Activated T-cell treated with anti-CD3 and anti-CD28 coated beads, Interleukin-2, amount 50 U/mL, for 4 hours (primary cell): ENCODE results near the gene CLRN1. TPM values are rescaled to one million over a fixed set of nuclear protein-coding genes. Genes with fewer than 3 reads are reported as not detected.
A peak's percentile ranks its signal among the peaks of the same experiment; 100 is the strongest.
"Not testable (repeated sequence)": the region's sequence is repeated elsewhere in the genome, so short reads cannot be mapped to it uniquely, and the experiment has no call there.

ENCODE experiments used
- ATAC-seq, 2 donors: fragments of 200-7000 bp; cut with Tn5 transposase; one replicate each; pipeline ENCODE4 v1.10.0; 2021
- DNase-seq: peaks from one replicate; pipeline ENCODE4 v3.0.0-alpha.2; 2020
- H3K27me3 Mint-ChIP-seq: one replicate; pipeline ENCODE4 v1.8.0; 2021; ENCODE audit warnings: low read depth, mixed read lengths
- H3K36me3 Mint-ChIP-seq: one replicate; pipeline ENCODE4 v1.8.0; 2022; ENCODE audit warnings: mixed read lengths; ENCODE audit not compliant: insufficient read depth
- H3K4me1 Mint-ChIP-seq: one replicate; pipeline ENCODE4 v1.8.0; 2021; ENCODE audit warnings: low read depth, mixed read lengths
- H3K4me3 Mint-ChIP-seq: one replicate; pipeline ENCODE4 v1.8.0; 2021; ENCODE audit warnings: mild to moderate bottlenecking, moderate library complexity, mixed read lengths
- H3K9me3 Mint-ChIP-seq: one replicate; pipeline ENCODE4 v1.8.0; 2021; ENCODE audit warnings: mixed read lengths
- total RNA-seq, 3 donors: library from RNA; stranded (reverse); gene quantifications; one replicate each; pipeline ENCODE4 v1.2.1, GENCODE V29; 2021

The CLRN1 gene
- total RNA-seq, 3 donors from 2014 or later, result not detected

- peaks cover 4% of the 10 kb centered on the region for H3K4me1 Mint-ChIP-seq
Observed at GRCh38 chr3:150996731-150997130, 24.2 kb upstream of the CLRN1 start.

GRCh38 chr3:150995510-150995909 is 23.0 kb upstream of the CLRN1 start:
- Mint-ChIP-seq H3K4me3 (no peak overlapping the region), H3K9me3 (no peaks in the 10 kb centered on the region), H3K27me3 (peaks cover 7% of the 10 kb centered on the region), H3K36me3 (no peaks in the 10 kb centered on the region), H3K4me1 (peaks cover 4% of the 10 kb centered on the region)
- DNase-seq (no peak), ATAC-seq (no peak)

More at GRCh38 chr3:150996731-150997130, 24.2 kb upstream of the CLRN1 start:
- Mint-ChIP-seq H3K9me3 (no peaks in the 10 kb centered on the region), H3K36me3 (no peaks in the 10 kb centered on the region), H3K4me3 (no peak overlapping the region), H3K27me3 (peaks cover 9% of the 10 kb centered on the region)
- DNase-seq (no peak), ATAC-seq (no peak)

- Mint-ChIP-seq H3K4me1 (peaks cover 4% of the 10 kb centered on the region), H3K36me3 (no peaks in the 10 kb centered on the region), H3K27me3 (peaks cover 18% of the 10 kb centered on the region)
Observed at GRCh38 chr3:150989208-150989607, 16.7 kb upstream of the CLRN1 start.

GRCh38 chr3:150988395-150988794 is 15.9 kb upstream of the CLRN1 start:
- peaks cover 18% of the 10 kb centered on the region for H3K27me3 Mint-ChIP-seq
- H3K4me3 Mint-ChIP-seq, DNase-seq, H3K9me3 Mint-ChIP-seq, H3K36me3 Mint-ChIP-seq, ATAC-seq, H3K4me1 Mint-ChIP-seq: not testable (repeated sequence)

More at GRCh38 chr3:150989208-150989607, 16.7 kb upstream of the CLRN1 start:
- no peak for DNase-seq
- H3K4me3 Mint-ChIP-seq, result no peak overlapping the region
- peaks cover 5% of the 10 kb centered on the region for H3K9me3 Mint-ChIP-seq
- ATAC-seq, result no peak

- ATAC-seq (no peak), DNase-seq (no peak)
- H3K36me3 Mint-ChIP-seq, result no peaks in the 10 kb centered on the region
- no peaks in the 10 kb centered on the region for H3K4me1 Mint-ChIP-seq
- H3K9me3 Mint-ChIP-seq, result peaks cover 5% of the 10 kb centered on the region
- H3K27me3 Mint-ChIP-seq, result peaks cover 19% of the 10 kb centered on the region
- H3K4me3 Mint-ChIP-seq, result no peak overlapping the region
Observed at GRCh38 chr3:150985711-150986110, 13.2 kb upstream of the CLRN1 start.

GRCh38 chr3:150984066-150984465 is 11.5 kb upstream of the CLRN1 start:
- Mint-ChIP-seq H3K4me3 (no peak overlapping the region), H3K36me3 (no peaks in the 10 kb centered on the region), H3K4me1 (no peaks in the 10 kb centered on the region), H3K9me3 (peaks cover 5% of the 10 kb centered on the region), H3K27me3 (peaks cover 12% of the 10 kb centered on the region)
- no peak for DNase-seq
- ATAC-seq, result no peak

- H3K27me3 Mint-ChIP-seq, result peaks cover 17% of the 10 kb centered on the region
- H3K36me3 Mint-ChIP-seq, result no peaks in the 10 kb centered on the region
- H3K4me1 Mint-ChIP-seq, result no peaks in the 10 kb centered on the region
- H3K9me3 Mint-ChIP-seq, result no peaks in the 10 kb centered on the region
- no peak for ATAC-seq
- no peak for DNase-seq
- H3K4me3 Mint-ChIP-seq, result no peak overlapping the region
Observed at GRCh38 chr3:150978566-150979148, 6.1 kb upstream of the CLRN1 start.

- ATAC-seq, result peak in 1 of 2 donors; percentile 59
Observed at GRCh38 chr3:150975992-150976368, 3.5 kb upstream of the CLRN1 start.

GRCh38 chr3:150975086-150975991 is 2.8 kb upstream of the CLRN1 start:
- no peaks in the 10 kb centered on the region for H3K9me3 Mint-ChIP-seq
- no peaks in the 10 kb centered on the region for H3K36me3 Mint-ChIP-seq
- H3K27me3 Mint-ChIP-seq, result peaks cover 11% of the 10 kb centered on the region
- no peak overlapping the region for H3K4me3 Mint-ChIP-seq
- DNase-seq (no peak), ATAC-seq (no peak)
- no peaks in the 10 kb centered on the region for H3K4me1 Mint-ChIP-seq

More at GRCh38 chr3:150975992-150976368, 3.5 kb upstream of the CLRN1 start:
- no peak for DNase-seq
- Mint-ChIP-seq H3K9me3 (no peaks in the 10 kb centered on the region), H3K27me3 (peaks cover 14% of the 10 kb centered on the region), H3K36me3 (no peaks in the 10 kb centered on the region), H3K4me3 (no peak overlapping the region), H3K4me1 (no peaks in the 10 kb centered on the region)

- Mint-ChIP-seq H3K4me3 (no peak overlapping the region), H3K27me3 (no peaks in the 10 kb centered on the region), H3K9me3 (no peaks in the 10 kb centered on the region), H3K4me1 (no peaks in the 10 kb centered on the region), H3K36me3 (no peaks in the 10 kb centered on the region)
- DNase-seq (no peak), ATAC-seq (no peak)
Observed at GRCh38 chr3:150970665-150971324, 1.7 kb downstream of the CLRN1 start.

- DNase-seq (no peak), ATAC-seq (no peak)
- Mint-ChIP-seq H3K27me3 (peaks cover 11% of the 10 kb centered on the region), H3K4me1 (no peaks in the 10 kb centered on the region), H3K36me3 (no peaks in the 10 kb centered on the region), H3K4me3 (no peak overlapping the region), H3K9me3 (no peaks in the 10 kb centered on the region)
Observed at GRCh38 chr3:150968341-150969035, 4.0 kb downstream of the CLRN1 start.

GRCh38 chr3:150965436-150965835 is 7.1 kb downstream of the CLRN1 start:
- H3K36me3 Mint-ChIP-seq, result no peaks in the 10 kb centered on the region
- H3K27me3 Mint-ChIP-seq, result peaks cover 24% of the 10 kb centered on the region
- H3K9me3 Mint-ChIP-seq, result no peaks in the 10 kb centered on the region
- no peak overlapping the region for H3K4me3 Mint-ChIP-seq
- DNase-seq (no peak), ATAC-seq (no peak)
- H3K4me1 Mint-ChIP-seq, result no peaks in the 10 kb centered on the region

GRCh38 chr3:150961949-150962348 is 10.6 kb downstream of the CLRN1 start:
- H3K36me3 Mint-ChIP-seq, result no peaks in the 10 kb centered on the region
- no peak for ATAC-seq
- H3K9me3 Mint-ChIP-seq, result no peaks in the 10 kb centered on the region
- no peaks in the 10 kb centered on the region for H3K4me1 Mint-ChIP-seq
- no peak for DNase-seq
- H3K27me3 Mint-ChIP-seq, result peaks cover 35% of the 10 kb centered on the region
- H3K4me3 Mint-ChIP-seq, result no peak overlapping the region
